GM21737 (cell line): ENCODE data around the gene CTAG1A.
"Not testable (repeated sequence)": the region's sequence is repeated elsewhere in the genome, so short reads cannot be mapped to it uniquely, and the experiment has no call there.

Experiments used
- ATAC-seq: cut with Tn5 transposase; IDR thresholded peaks from one replicate; pipeline ENCODE4 v1.9.1; 2021; ENCODE audit warnings: mild to moderate bottlenecking, moderate library complexity; ENCODE audit not compliant: unreplicated experiment

Gene CTAG1A

DNA sequence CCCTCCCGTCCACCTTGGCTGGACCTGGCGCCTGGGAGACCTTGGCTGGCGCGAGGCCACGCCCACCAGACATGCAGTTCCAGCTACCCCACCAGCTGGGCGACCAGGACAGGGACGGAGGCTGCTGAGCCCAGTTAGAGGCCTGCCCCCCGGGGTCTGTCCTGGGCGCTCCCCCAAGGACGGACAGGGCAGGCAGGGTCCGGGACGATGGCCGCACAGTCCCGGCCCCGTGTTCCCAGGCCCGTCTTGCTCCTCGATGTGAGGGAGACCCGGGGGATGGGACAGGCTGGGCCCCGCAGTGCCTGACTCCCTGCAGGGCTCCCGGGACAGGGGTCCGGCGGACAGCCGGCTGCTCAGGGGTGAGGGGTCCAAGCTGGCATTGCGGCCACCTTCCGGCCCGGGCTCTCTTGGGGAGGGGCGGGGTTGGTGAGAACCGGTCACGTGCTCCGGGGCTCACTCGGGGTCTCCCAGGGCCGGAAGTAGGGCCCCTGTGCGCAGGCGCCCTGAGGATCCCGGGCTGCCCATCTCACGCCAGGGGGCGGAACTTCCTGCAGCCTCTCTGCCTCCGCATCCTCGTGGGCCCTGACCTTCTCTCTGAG lies at the start of gene CTAG1A:
Gene CTAG1A, plus strand, starts transcription at position 549 of the 599 bp plus-strand sequence. CDS start 74 bp downstream, outside the sequence.
- not testable (repeated sequence) for ATAC-seq

DNA sequence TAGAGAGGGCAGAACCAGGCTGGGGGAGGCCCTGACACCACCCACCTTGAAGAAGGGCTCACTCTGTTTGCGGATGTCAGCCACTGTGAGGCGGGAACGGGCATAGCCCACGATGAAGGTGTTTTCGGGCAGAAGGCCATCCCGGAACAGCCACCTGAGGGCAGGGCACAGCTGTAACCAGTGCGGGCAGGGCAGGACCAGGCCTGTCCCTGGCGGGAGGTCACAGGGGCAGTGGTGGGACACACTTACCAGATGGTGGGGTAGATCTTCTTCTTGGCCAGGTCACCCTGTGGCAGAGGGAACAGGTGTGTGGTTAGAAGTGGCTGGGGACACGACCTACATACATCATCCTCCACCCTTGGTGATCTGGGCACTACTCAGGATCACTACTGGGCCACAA lies 49.0 kb upstream of the CTAG1A start:
- no peak for ATAC-seq

DNA sequence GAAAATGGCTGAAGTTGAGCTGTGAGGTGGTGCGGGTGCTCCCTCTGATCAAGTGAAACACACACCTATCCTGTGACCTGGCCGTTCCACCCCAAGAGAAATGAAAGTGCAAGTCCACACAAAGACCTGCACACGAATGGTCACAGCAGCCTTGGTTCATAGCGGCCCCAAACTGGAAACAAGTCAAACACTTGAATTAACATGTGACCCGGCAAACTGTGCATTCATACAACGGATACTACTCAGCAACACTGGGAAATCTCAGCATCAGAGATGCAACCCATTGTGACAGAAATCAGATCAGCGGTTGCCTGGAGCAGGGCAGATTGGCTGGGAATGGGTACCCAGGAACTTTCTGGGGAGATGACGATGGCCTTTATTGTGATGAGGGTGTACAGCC lies 45.9 kb upstream of the CTAG1A start:
- no peak for ATAC-seq

DNA sequence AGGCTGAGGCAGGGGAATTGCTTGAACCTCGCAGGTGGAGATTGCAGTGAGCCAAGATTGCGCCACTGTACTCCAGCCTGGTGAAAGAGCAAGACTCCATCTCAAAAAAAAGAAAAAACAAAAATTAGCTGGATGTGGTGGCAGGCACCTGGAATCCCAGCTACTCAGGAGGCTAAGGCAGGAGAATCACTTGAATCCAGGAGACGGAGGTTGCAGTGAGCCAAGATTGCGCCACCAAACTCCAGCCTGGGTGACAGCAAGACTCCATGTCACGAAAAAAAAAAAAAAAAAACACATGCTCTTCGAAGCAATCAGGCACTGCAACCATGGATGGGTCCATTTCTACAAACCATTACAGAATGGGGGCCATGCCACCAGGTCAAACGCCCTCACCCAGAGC lies 44.6 kb upstream of the CTAG1A start:
- ATAC-seq, result not testable (repeated sequence)

DNA sequence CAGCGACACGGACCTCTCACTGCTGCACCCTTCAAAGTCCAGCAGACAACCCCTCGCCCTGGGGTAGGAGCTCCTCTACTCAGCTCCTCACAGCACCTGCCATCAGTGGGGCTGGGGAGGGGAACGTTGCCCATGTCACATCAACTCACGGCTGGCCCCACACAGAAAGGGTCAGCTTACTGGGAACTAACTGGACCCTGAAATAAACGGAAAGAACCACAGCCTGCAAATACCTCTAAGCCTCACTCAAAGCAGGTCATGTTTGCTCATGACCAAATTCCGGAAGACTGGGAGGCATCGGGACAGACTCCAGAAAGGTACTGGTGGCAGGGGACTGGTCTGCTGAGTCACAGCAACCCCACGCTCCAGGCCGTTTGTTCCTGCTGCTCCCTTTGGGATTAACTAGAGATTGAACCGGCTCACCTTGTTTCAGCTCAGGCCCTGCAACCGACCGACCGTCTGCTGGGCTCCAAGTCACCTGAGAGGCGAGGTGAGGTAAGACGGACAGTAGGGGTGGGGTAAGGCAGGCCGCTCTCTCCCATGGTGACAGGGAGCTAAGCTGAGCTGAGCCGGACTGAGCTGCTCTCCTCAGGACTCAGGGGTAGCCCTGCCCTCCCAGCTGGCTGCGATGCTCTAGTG lies 43.9 kb upstream of the CTAG1A start:
- no peak for ATAC-seq

DNA sequence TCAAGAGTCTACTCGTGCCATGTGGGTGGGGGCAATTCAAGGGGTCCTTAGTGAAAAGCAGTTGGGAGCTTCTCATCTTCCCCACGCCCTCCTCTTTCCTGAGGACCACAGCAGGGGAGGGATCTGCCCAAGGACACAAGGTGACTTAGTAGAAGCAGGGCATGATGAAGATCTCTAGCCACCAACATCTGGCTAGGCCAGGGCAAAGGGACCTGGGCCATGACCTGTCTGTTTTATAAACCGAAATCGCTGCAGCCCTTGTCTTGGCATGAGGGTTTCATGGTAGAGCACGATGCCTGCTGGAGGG lies 43.4 kb upstream of the CTAG1A start:
- ATAC-seq, result no peak

DNA sequence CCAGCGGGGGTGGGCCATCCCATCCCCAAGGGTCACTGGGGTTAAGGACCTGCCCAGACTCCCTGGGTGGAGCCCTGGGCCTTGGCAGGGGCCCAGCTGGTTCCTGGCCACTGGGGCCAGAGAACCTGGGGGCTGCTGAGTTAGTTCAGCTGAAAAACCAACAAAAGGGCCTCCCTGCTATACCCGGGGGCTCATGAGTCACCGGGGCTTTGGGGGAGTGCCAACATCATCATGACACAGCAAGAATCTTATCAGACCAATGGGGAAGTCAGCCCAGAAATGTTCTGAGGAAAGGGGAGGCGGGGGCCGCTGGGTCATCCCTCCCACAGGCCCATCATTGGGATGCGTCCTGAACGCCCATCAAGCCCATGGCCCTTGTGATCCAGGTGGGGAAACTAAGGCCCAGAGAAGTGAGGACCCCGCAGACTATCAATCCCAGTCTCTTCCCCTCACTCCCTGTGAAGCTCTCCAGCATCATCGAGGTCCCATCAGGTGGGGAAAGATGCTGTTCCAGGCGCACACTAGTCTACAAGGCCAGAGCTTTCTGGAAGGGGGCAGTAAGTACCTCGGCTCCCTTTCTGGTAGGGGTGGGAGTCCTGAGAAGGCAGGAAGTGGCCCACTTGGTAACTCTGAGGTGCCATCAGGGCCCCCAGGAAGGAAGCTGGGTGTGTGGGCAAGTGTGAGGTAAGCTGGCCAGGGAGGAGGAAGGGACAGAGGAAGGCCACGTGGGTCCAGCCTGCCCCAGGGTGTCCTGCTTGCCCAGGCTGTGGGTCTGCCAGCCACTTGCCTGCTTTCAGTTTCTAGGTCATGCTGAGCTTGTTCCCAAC lies 42.8 kb upstream of the CTAG1A start:
- ATAC-seq, result no peak

DNA sequence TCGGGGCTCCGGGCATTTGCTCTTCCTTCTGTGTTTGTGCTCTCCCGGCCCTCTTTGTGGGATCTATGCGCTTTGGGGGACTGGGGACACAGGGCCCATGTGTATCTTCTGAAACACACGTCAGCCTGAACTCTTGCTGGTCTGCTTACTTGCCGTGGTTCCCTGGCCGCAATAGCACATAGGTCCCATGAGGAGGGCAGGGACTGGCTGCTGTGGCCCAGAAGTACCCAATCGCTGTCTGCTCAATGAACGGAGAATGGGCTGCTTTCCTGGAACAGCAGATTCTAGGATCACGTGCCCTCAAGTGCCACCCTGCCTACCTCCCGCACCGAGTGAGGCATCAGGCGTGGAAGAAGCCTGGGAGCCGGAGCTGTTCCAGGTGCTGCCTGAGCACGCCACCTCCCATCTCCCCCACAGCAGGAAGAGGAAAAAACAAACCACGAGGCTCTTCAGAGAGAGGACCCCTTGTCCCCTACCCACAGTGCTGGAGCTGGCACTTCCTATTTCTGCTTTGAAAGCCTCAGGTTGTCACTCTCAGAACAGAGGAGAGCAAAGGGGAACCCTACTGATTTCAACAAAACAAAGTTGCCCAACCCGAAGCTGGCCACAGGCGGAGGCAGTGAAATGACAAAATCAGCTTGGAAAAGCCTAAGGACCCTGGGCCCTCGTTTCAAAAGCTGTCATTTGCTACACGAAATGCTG lies 42.1 kb upstream of the CTAG1A start:
- ATAC-seq, result no peak

DNA sequence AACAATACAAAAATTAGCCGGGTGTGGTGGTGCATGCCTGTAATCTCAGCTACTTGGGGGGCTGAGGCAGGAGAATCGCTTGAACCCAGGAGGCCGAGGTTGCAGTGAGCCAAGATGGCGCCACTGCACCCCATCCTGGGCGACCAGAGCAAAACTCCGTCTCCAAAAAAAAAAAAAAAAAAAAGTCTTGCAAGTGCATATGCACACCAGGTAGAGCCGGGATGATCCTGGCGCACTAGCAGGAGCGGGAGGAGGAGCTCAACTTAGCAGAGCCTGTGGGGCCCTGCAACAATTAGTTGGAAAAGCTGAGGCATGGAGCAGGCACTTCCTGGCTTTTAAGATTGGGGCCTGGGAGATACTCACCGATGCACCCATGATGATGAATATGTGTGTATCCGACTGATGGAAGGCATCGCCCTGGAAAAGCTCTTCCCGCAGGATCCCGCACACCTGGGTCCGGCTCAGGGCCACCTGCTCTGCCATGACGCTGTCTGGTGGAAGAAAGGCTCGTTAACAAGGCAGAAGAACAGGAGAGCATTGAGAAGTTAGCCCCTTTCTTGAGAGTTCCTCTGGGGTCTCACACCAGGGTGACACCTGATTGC lies 39.2 kb upstream of the CTAG1A start:
- no peak for ATAC-seq

DNA sequence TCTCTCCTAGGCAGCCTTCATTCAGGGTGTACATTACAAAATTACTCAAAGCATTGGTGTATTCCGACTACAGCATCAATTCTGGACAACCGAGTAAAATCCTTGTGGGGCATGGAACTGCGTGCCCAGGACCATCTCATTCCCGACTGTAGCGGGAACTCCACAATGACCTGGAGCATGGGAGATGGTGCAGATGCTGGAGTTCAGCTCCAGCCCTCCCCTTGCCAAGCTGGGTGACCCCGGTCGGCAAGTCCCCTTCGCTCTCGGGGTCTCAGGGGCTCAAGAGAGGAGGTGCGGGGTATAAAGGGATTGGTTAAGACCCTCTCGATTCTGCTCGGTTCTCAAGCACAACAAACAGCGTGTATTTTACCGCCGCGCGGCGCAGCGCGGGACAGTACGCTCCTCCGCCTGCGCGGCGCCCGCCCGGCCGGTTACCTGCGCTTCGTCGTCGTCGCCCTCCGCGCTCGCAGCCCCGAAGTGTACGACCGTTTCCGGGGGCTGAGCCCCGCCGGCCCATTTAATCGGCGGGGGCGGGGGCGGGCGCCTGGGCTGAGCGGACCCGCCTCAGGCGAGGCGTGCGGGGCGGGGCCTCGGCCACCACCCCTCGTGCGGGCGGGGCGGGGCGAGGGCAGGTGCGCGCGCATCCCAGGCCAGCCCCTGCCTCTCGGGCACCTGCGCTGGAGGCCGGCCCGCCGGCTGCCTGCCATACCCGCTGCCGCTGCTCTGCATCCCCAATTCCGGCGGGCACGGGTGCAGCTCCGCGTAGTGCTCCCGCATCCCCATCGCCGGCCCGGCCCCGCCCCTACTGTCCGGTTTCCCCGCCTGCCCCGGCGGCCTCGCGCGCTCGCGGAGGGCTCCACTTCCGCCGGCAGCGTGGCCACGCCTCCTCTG lies 38.3 kb upstream of the CTAG1A start, which contains the start of gene G6PD:
Gene G6PD, minus strand, starts transcription at position 493 of the 891 bp plus-strand sequence. CDS start 691 bp downstream, outside the sequence.
- ATAC-seq, result peak; percentile 45

DNA sequence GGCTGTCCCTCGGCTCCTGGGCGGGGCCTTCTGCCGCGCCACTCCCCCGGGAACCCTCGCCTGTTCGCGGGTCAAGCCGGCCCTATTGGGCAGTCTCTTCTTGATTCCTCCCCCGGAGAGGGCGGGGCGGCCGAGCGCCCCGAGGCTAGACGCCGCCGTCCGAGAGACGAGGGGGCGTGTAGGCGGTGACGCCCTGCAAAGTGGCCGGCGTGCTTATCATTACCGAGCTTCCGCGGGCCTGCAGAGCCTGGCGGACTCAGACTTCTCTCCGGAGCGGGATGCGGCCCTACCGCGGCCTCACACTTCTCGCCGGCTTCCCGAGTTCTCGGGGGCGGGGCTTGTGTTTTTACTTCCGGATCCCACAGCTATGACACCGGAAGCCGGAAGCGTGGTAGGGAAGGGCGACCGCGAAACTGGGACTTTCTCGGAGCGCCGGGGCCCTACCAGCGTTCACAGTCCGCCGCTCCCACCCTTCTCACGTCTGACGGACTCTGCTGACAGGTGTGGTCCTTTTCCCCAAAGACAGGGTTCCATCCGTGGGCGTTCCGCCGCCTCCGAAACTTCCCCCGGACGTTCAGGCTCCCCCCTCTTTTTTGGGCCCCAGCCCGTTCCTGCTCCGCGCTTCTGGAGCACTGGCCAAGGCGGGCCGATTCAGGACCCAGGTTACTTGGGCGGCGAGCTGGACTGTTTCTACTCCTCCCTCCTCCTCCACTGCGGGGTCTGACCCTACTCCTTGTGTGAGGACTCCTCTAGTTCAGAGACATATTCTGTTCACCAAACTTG lies 37.5 kb upstream of the CTAG1A start, which contains the start of gene IKBKG:
Gene IKBKG, plus strand, starts transcription at position 376 of the 783 bp plus-strand sequence. CDS start 4,383 bp downstream, outside the sequence.
- peak; percentile 81 for ATAC-seq

DNA sequence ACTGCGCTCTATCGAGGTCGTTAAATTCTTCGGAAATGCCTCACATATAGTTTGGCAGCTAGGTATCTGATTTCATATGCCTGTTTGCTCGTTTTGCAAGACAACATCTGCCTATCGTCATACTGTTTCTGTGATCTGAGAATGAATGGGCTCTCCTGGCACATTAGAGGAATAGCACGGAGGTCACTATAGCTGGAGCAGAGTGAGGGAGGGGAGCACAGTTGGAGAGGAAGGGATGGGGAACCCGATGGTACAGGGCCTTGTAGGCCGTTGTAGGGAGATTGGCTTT lies 37.0 kb upstream of the CTAG1A start:
- no peak for ATAC-seq

DNA sequence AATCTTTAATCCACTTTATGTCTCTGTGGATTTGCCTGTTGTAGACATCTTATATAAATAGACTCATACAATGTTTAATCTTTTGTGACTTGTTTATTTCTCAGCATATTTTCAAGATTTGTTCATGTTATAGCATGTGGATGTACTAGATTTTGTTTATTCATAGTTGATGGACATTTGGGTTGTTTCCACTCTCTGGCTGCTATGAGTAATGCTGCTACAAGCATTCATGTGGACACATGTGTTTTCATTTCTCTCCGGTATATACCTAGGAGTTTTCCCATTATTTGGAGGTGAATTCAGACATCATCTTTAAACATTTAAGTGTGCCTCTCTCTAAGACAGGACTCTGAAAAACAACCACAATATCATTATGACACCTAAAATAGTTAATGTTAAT lies 35.2 kb upstream of the CTAG1A start:
- no peak for ATAC-seq

DNA sequence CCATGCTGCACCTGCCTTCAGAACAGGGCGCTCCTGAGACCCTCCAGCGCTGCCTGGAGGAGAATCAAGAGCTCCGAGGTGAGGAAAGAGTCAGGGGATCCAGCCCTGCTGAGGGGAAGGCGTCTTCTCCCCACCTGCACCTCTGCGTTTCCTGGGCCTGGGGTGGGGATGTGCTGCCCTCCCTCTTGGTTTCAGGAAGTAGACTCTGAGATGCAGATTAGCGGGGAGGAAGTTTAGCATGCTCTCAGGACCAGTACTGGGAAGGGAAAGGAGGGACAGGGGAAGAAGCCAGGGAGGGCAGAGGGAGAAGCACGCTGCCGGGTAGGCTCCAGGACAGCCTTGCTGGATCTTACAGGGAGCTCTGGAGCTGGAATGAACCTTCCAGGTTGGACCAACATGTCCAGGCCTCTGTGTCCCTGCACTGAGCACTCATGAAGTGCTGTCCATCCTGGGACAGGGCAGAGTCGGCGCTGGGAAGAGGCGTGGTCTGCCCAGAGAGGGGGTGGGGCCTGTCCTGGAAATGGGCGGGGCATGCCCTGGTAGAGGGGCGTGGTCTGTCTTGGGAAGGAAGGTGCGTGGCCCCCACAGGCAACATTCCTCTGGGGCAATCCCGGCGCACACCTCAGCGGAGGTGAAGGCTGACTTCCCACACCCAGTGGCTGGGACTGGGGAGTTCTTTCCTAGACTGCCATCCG lies 32.7 kb upstream of the CTAG1A start:
- not testable (repeated sequence) for ATAC-seq

DNA sequence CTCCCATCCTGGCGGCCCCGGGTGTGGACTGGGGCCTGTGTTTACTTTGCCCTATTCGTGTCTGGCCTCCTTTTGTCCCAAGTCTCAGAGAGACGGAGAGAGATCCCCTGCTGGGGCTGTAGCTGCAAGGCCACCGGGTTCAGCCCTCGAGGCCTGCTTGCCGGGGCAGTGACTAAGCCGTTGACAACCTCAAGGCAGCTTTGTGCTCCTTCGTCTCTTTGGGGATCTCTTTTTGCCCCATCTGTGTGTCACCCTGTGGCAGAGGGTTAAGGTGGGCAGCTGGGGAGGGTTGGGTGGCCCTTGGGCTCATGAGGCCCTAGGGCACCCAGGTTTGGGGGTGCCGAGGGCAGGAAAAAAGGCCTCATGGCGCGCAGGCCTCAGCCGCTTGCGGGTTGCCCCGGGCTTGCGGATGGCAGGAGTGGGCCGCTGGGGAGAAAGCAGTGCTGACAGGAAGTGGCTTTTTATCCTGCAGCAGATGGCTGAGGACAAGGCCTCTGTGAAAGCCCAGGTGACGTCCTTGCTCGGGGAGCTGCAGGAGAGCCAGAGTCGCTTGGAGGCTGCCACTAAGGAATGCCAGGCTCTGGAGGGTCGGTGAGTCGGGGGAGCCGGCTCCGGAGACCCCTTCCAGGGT lies 26.8 kb upstream of the CTAG1A start:
- ATAC-seq, result not testable (repeated sequence)

DNA sequence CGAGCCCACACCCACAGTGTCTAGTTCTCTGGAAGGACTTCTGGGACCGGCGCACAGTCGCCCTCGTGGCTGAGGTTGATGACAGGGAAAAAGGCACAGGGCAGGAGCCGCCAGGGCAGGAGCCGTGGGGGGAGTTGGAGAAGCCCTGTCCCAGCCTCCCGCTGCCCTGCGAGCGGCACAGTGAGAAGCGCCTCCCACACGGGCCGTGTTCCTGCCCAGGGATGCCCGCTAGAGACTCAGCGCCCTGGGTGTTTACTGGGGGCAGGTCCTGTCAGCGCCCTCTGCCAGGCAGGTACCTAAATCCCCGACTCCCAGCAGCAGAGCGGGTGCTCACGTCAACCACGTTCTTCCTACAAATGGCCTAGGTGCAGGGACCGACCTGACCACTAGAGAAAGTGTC lies 26.0 kb upstream of the CTAG1A start:
- ATAC-seq, result not testable (repeated sequence)

DNA sequence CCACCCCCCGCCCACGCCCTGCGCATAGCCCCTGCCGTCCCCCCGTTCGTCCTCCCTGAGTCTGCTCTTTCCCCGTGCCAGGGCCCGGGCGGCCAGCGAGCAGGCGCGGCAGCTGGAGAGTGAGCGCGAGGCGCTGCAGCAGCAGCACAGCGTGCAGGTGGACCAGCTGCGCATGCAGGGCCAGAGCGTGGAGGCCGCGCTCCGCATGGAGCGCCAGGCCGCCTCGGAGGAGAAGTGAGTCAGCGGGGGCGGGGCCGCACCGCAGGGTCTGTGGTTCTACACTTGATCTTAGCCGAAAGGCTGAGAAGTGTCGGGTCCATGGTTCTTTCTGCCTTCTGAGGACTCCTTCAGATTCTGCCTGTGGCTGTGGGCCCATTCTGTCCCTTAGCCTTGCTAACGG lies 24.6 kb upstream of the CTAG1A start:
- not testable (repeated sequence) for ATAC-seq

DNA sequence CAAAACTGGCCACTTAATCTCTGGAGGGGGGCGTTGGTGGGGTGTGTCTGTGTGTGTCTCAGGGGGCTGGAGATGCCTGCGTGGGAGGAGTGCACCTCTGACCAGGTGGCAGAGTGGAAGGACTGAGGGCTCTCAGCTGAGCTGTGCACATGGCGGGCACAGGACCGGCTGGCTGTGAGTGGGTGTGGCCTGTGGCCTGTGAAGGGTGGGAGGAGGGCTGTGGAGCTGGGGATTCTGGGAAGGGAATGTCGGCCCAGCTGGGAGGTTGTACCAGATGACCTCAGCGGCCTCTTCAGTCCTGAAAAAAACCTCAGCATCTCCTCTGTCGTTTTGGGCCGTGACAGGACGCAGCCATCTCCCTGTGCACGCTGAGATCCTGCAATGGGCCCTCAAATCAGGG lies 22.6 kb upstream of the CTAG1A start:
- ATAC-seq, result not testable (repeated sequence)
